K562 (cell line): ENCODE data around the gene HPGDS. TPM values are rescaled to one million over a fixed set of nuclear protein-coding genes. Genes with fewer than 3 reads are reported as not detected.
A peak's percentile ranks its signal among the peaks of the same experiment; 100 is the strongest.

ENCODE experiments used
- ATAC-seq: fragments of 200-7000 bp; cut with Tn5 transposase; 3 replicates; pipeline ENCODE4 v1.9.1; 2020; ENCODE audit warnings: moderate library complexity
- BruUV-seq: library from RNA; stranded (reverse); fragments of 400-500 nt; replicated peaks from 2 replicates; lab custom pipeline; 2021; lab: Mats Ljungman, UMichigan
- CTCF ChIA-PET: fragments of 300-600 bp; formaldehyde crosslinking; extraction: SDS; loops from one replicate; lab custom pipeline; 2021; ENCODE audit warnings: low intra/inter-chr PET ratio; lab: Yijun Ruan, JAX
- POLR2A ChIA-PET: fragments of 300-600, 350-650 bp; sonication (Branson Sonifier 250); formaldehyde crosslinking; extraction: SDS; loops from one replicate; lab custom pipeline; 2021; ENCODE audit warnings: antibody characterized with exemption, inconsistent platforms; lab: Yijun Ruan, JAX
- DNase-seq, 4 experiments: peaks; one replicate each; pipeline versions ENCODE4 v3.0.0 to v3.0.0-alpha.2; 2011 to 2018; ENCODE audit warnings: low spot score in 3 of 4, mixed read lengths in 3 of 4; ENCODE audit errors: extremely low read depth in 1 of 4
- FAIRE-seq: peaks from 2 replicates; lab custom pipeline; 2011; peaks lifted over from hg19 to GRCh38; lab: Jason Lieb, UNC
- H2AFZ ChIP-seq: 2 replicates; pipeline ENCODE4 v1.6.0; 2011; ENCODE audit warnings: low read depth, low read length, control low read depth, inconsistent platforms
- H3K27ac ChIP-seq: fragments of 200-600 bp; 3 replicates; pipeline ENCODE4 v1.8.0; 2011; ENCODE audit warnings: low read depth, mild to moderate bottlenecking, control low read depth, inconsistent platforms, low read length, moderate library complexity, mixed read lengths; ENCODE audit errors: extremely low read depth
- H3K27me3 ChIP-seq, 2 experiments: fragments of 300-600 bp in 1 of 2; 2 replicates in 1 of 2; 3 replicates in 1 of 2; pipeline versions ENCODE4 v1.6.0 to v1.8.0; 2011; ENCODE audit warnings: inconsistent platforms in 2 of 2, low read length in 2 of 2, mild to moderate bottlenecking in 1 of 2, mixed read lengths in 1 of 2, moderate library complexity in 1 of 2; ENCODE audit not compliant: control insufficient read depth in 2 of 2, insufficient read depth in 2 of 2
- H3K36me3 ChIP-seq: fragments of 300-600 bp; 3 replicates; pipeline ENCODE4 v1.8.0; 2011; ENCODE audit warnings: mild to moderate bottlenecking, low read length, inconsistent platforms; ENCODE audit not compliant: control insufficient read depth, insufficient read depth
- H3K4me1 ChIP-seq, 2 experiments: fragments of 200-600 bp in 1 of 2; replicated peaks in 1 of 2; 2 replicates in 1 of 2; 3 replicates in 1 of 2; pipeline versions ENCODE4 v1.5.1 to v1.8.0; 2011; ENCODE audit warnings: inconsistent platforms in 2 of 2, low read length in 2 of 2, mild to moderate bottlenecking in 1 of 2, mixed read lengths in 1 of 2, moderate library complexity in 1 of 2; ENCODE audit not compliant: control insufficient read depth in 2 of 2, insufficient read depth in 2 of 2
- H3K4me2 ChIP-seq: 2 replicates; pipeline ENCODE4 v1.6.1; 2011; ENCODE audit warnings: low read length, control low read depth, inconsistent platforms, mixed read lengths; ENCODE audit not compliant: insufficient read depth
- H3K4me3 ChIP-seq: fragments of 200-600 bp; sonication (generic), shearing (Covaris generic); 2 replicates; pipeline ENCODE4 v1.5.1; 2016; ENCODE audit warnings: control low read depth, inconsistent platforms
- H3K79me2 ChIP-seq: fragments of 200-600 bp; 3 replicates; pipeline ENCODE4 v1.8.0; 2011; ENCODE audit warnings: low read length, inconsistent platforms; ENCODE audit not compliant: control insufficient read depth, insufficient read depth
- H3K9ac ChIP-seq, 2 experiments: 2 replicates each; pipeline versions ENCODE4 v1.6.0 to v1.6.1; 2011; ENCODE audit warnings: low read depth in 2 of 2, low read length in 2 of 2, control low read depth in 1 of 2, inconsistent platforms in 1 of 2, mild to moderate bottlenecking in 1 of 2, mixed read lengths in 1 of 2; ENCODE audit not compliant: insufficient read depth in 1 of 2
- H3K9me1 ChIP-seq: one replicate; pipeline ENCODE4 v1.6.0; 2011; ENCODE audit warnings: inconsistent platforms, mild to moderate bottlenecking, low read length, moderate library complexity; ENCODE audit not compliant: control insufficient read depth, insufficient read depth
- H3K9me3 ChIP-seq: replicated peaks from 2 replicates; pipeline ENCODE4 v1.5.1; 2011; ENCODE audit warnings: low read depth, low read length, inconsistent platforms; ENCODE audit not compliant: control insufficient read depth, insufficient read depth
- H4K20me1 ChIP-seq: replicated peaks from 2 replicates; pipeline ENCODE4 v1.6.1; 2011; ENCODE audit warnings: low read length, inconsistent platforms, mixed read lengths; ENCODE audit not compliant: control insufficient read depth, insufficient read depth
- CBFA2T3 ChIP-seq: fragments of 450-650 bp; IDR thresholded peaks from 2 replicates; pipeline ENCODE4 v1.6.1; 2017
- CBX3 ChIP-seq, 2 experiments: IDR thresholded peaks; 1 replicate in 1 of 2; 2 replicates in 1 of 2; pipeline ENCODE4 v1.6.1; 2012; ENCODE audit warnings: inconsistent platforms in 2 of 2, low read length in 2 of 2, borderline replicate concordance in 1 of 2, control low read depth in 1 of 2
- DPF2 ChIP-seq: fragments of 450-650 bp; IDR thresholded peaks from 2 replicates; pipeline ENCODE4 v1.6.1; 2016
- LARP7 ChIP-seq: fragments of 450-650 bp; IDR thresholded peaks from 2 replicates; pipeline ENCODE4 v1.6.1; 2016
- MBD2 ChIP-seq: sonication (generic); IDR thresholded peaks from 2 replicates; pipeline ENCODE4 v1.6.1; 2016; ENCODE audit warnings: low read depth, borderline replicate concordance
- MTF1 ChIP-seq: fragments of 250-450 bp; sonication (Bioruptor Pico); IDR thresholded peaks from 2 replicates; pipeline ENCODE4 v1.9.0; 2021; ENCODE audit warnings: moderate library complexity, mild to moderate bottlenecking, inconsistent platforms, borderline replicate concordance
- POLR2H ChIP-seq: IDR thresholded peaks from 2 replicates; pipeline ENCODE4 v1.6.1; 2016; ENCODE audit warnings: missing genetic modification characterization, low read depth, mild to moderate bottlenecking, control low read depth, missing compliant biosample characterization, moderate library complexity
- SAP30 ChIP-seq: fragments of 200-600 bp; sonication (generic); IDR thresholded peaks from 2 replicates; pipeline ENCODE4 v1.6.1; 2012; ENCODE audit warnings: borderline replicate concordance, low read depth, mild to moderate bottlenecking, moderate library complexity, low read length, control low read depth, inconsistent platforms; ENCODE audit not compliant: insufficient read depth, poor library complexity, severe bottlenecking
- SRSF1 ChIP-seq: fragments of 200-400 bp; formaldehyde crosslinking; IDR thresholded peaks from 2 replicates; pipeline ENCODE4 v1.6.1; 2017; ENCODE audit warnings: mild to moderate bottlenecking, low read depth, low read length, moderate library complexity
- SRSF7 ChIP-seq: fragments of 200-400 bp; formaldehyde crosslinking; optimal IDR thresholded peaks from 2 replicates; pipeline ENCODE3; 2017; ENCODE audit warnings: mild to moderate bottlenecking, low read depth, low read length
- TCF3 ChIP-seq: sonication (generic); formaldehyde crosslinking; IDR thresholded peaks from 2 replicates; pipeline ENCODE4 v1.4.0; 2020; ENCODE audit warnings: mild to moderate bottlenecking, missing genetic modification reagents
- U2AF2 ChIP-seq: fragments of 200-400 bp; formaldehyde crosslinking; optimal IDR thresholded peaks from 2 replicates; pipeline ENCODE3; 2017; ENCODE audit warnings: low read depth, mild to moderate bottlenecking, low read length
- WHSC1 ChIP-seq: IDR thresholded peaks from one replicate; pipeline ENCODE4 v1.6.1; 2012; ENCODE audit warnings: low read length, control low read depth, inconsistent platforms
- ZNF274 ChIP-seq: IDR thresholded peaks from 2 replicates; pipeline ENCODE4 v1.6.1; 2011; ENCODE audit warnings: low read depth, mild to moderate bottlenecking, low read length, moderate library complexity, borderline replicate concordance
- ZNF384 ChIP-seq: IDR thresholded peaks from 2 replicates; pipeline ENCODE4 v1.6.1; 2012; ENCODE audit warnings: low read depth, low read length, improper control_type of control experiment
- ZNF551 ChIP-seq: fragments of 250-450 bp; sonication (Bioruptor Pico); IDR thresholded peaks from 2 replicates; pipeline ENCODE4 v1.5.0; 2021; ENCODE audit warnings: mild to moderate bottlenecking, moderate library complexity
- ZNF780A ChIP-seq: fragments of 250-450 bp; sonication (Bioruptor Pico); IDR thresholded peaks from 2 replicates; pipeline ENCODE4 v1.5.0; 2021; ENCODE audit warnings: mild to moderate bottlenecking
- WGBS: fragments of 100-300 bp; shearing (Covaris generic); methylation state at CpG from one replicate; pipeline ENCODE4 v1.1.6; 2016; ENCODE audit warnings: low coverage, mixed read lengths; ENCODE audit not compliant: insufficient coverage; ENCODE audit errors: missing lambda C conversion rate; 5-methylcytosine and 5-hydroxymethylcytosine counted together
- in situ Hi-C: fragments of 300-500 bp; cut with MboI; formaldehyde crosslinking; loops from 4 replicates; pipeline ENCODE4 v1.15.0; 2018; ENCODE audit warnings: inconsistent platforms, mixed read lengths
- intact Hi-C: fragments of 100-400 bp; cut with micrococcal nuclease; formaldehyde crosslinking; loops from 2 replicates; pipeline ENCODE4 v1.14.2; 2022
- polyA plus RNA-seq, 8 experiments: library from polyadenylated mRNA; depleted of rRNA in 4 of 8; stranded (reverse) in 5 of 8; unstranded in 3 of 8; fragments of >200 nt; fragmentation: Nextera tagmentation in 2 of 8; fragmentation: Illumina TruSeq in 1 of 8; extraction: Ambion mirVana in 2 of 8; extraction: Trizol in 1 of 8; gene quantifications; 2 replicates each; pipeline versions ENCODE4 v1.2.1 to v1.2.3, GENCODE V29; 2011 to 2014; ENCODE audit warnings: inconsistent platforms in 1 of 8, missing spikeins in 1 of 8
- total RNA-seq, 7 experiments: library from RNA; depleted of rRNA in 6 of 7; stranded (reverse); fragments of >200 nt in 6 of 7; fragmentation: Illumina TruSeq in 2 of 7; extraction: Trizol in 2 of 7; gene quantifications; 2 replicates each; pipeline versions ENCODE4 v1.2.1 to v1.2.3, GENCODE V29; 2011 to 2021; ENCODE audit warnings: low replicate concordance in 1 of 7
- TF ChIP-seq, protein P1 (sequence below): fragments of 450-650 bp; formaldehyde crosslinking; IDR thresholded peaks from 2 replicates; pipeline ENCODE4 v1.4.0; 2022; ENCODE audit warnings: missing genetic modification characterization
- TF ChIP-seq, protein P2 (sequence below): sonication (generic); formaldehyde crosslinking; IDR thresholded peaks from 2 replicates; pipeline ENCODE4 v1.8.0; 2022; ENCODE audit warnings: missing genetic modification reagents, mild to moderate bottlenecking, moderate library complexity, borderline replicate concordance
- TF ChIP-seq, protein P3 (sequence below): fragments of 250-450 bp; sonication (Bioruptor Pico); IDR thresholded peaks from 2 replicates; pipeline ENCODE4 v1.8.0; 2021; ENCODE audit warnings: moderate library complexity, mild to moderate bottlenecking, inconsistent platforms

The HPGDS gene
- total and polyA plus RNA-seq, 9 of the 15 experiments (the other 6 are each of a cell fraction or from before 2014, with no cell fraction given): 0.07 to 0.36 (median 0.14) TPM; not detected in 4

DNA sequence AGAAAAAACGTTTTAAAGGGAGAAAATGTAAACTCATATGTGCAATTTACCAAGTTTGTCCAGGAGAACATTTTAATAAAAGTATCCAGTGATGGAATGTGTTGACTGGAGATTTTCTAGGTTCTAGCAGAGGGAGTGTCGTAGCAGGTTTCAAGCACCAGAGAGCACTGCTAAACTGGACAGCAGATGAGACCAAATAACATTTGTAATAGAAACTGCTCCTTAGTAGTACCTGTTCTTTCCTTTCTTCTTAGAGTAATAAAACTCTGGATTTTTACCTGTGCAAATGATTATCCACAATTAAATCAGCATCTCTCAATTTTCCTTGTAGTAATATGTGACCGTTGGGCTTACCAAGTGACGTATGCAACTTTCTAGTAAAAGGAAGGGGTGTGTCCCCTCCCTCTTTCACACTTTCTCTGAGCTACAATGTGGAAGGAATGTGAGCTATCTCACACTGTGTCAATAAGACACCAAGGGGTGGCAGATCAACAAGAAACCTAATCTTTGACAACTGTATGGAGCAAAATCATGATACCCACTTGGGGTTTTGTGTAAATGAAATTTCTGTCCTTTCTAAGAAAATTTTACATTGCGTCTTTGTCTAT is 9.5 kb downstream of the HPGDS start:
- no peaks in the 10 kb centered on the region for H3K9me3 ChIP-seq
- H3K27me3 ChIP-seq: no peaks in the 10 kb centered on the region; a peak in 1 of 5 replicates
- ChIA-PET CTCF (interaction anchor here (0.6 to 1.6 kb wide), 2 partner anchors 57 to 262 kb away, joined by 5 to 6 read pairs; no protein-coding TSS in a partner anchor), POLR2A (no interaction called here)
- no peak overlapping the region for H3K9ac ChIP-seq
- FAIRE-seq (peak; percentile 58), ATAC-seq (peak; percentile 85), DNase-seq (peak in 2 of 4 experiments; percentile 24 to 46)
- no peaks in the 10 kb centered on the region for H3K9me1 ChIP-seq
- H2AFZ ChIP-seq: peak overlapping the region; percentile 75
- peaks cover 0 to 3% of the 10 kb centered on the region in 2 experiments; a peak in 2 of 5 replicates for H3K4me1 ChIP-seq
- in situ Hi-C loops: no loop called here
- BruUV-seq: no TSS peak
- WGBS: 36% methylated on average over 5 of the region's 5 CpGs
- no peak overlapping the region for H3K4me3 ChIP-seq
- no peaks in the 10 kb centered on the region for H3K36me3 ChIP-seq
- H3K27ac ChIP-seq: no peak overlapping the region
- no peaks in the 10 kb centered on the region for H4K20me1 ChIP-seq
- intact Hi-C loops: loop anchor here (1.0 to 5.0 kb wide), 3 partner anchors 58 to 263 kb away; no protein-coding TSS in a partner anchor
- H3K4me2 ChIP-seq: no peak overlapping the region
- H3K79me2 ChIP-seq: no peaks in the 10 kb centered on the region
- no peak for TF ChIP-seq ZNF780A (CRISPR knock-in tag)
- TF ChIP-seq MBD2: no peak
- TF ChIP-seq DPF2: 0 out of 2 replicates have a peak, but pooled peaks have one; percentile 18
- no peak for TF ChIP-seq LARP7
- no peak for TF ChIP-seq SRSF1
- TF ChIP-seq POLR2H: no peak
- TF ChIP-seq ZNF551 (CRISPR knock-in tag): no peak
- TF ChIP-seq, protein P1, sequence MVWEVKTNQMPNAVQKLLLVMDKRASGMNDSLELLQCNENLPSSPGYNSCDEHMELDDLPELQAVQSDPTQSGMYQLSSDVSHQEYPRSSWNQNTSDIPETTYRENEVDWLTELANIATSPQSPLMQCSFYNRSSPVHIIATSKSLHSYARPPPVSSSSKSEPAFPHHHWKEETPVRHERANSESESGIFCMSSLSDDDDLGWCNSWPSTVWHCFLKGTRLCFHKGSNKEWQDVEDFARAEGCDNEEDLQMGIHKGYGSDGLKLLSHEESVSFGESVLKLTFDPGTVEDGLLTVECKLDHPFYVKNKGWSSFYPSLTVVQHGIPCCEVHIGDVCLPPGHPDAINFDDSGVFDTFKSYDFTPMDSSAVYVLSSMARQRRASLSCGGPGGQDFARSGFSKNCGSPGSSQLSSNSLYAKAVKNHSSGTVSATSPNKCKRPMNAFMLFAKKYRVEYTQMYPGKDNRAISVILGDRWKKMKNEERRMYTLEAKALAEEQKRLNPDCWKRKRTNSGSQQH: no peak
- no peak for TF ChIP-seq ZNF384
- TF ChIP-seq, protein P2, sequence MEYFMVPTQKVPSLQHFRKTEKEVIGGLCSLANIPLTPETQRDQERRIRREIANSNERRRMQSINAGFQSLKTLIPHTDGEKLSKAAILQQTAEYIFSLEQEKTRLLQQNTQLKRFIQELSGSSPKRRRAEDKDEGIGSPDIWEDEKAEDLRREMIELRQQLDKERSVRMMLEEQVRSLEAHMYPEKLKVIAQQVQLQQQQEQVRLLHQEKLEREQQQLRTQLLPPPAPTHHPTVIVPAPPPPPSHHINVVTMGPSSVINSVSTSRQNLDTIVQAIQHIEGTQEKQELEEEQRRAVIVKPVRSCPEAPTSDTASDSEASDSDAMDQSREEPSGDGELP (CRISPR knock-in tag): no peak
- TF ChIP-seq U2AF2: no peak
- no peak for TF ChIP-seq TCF3
- no peak for TF ChIP-seq SAP30
- TF ChIP-seq MTF1 (CRISPR knock-in tag): no peak
- TF ChIP-seq WHSC1: no peak
- TF ChIP-seq CBX3 (IDR thresholded peaks at IDR 0.05; ENCODE audit: borderline replicate concordance in 1 of 2, low read length in 2 of 2): no peak
- TF ChIP-seq, protein P3, sequence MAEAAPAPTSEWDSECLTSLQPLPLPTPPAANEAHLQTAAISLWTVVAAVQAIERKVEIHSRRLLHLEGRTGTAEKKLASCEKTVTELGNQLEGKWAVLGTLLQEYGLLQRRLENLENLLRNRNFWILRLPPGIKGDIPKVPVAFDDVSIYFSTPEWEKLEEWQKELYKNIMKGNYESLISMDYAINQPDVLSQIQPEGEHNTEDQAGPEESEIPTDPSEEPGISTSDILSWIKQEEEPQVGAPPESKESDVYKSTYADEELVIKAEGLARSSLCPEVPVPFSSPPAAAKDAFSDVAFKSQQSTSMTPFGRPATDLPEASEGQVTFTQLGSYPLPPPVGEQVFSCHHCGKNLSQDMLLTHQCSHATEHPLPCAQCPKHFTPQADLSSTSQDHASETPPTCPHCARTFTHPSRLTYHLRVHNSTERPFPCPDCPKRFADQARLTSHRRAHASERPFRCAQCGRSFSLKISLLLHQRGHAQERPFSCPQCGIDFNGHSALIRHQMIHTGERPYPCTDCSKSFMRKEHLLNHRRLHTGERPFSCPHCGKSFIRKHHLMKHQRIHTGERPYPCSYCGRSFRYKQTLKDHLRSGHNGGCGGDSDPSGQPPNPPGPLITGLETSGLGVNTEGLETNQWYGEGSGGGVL (CRISPR knock-in tag): no peak
- TF ChIP-seq ZNF274: no peak
- TF ChIP-seq CBFA2T3: no peak
- TF ChIP-seq SRSF7: no peak
